ENCODE data around the gene DLGAP1. TPM values are rescaled to one million over a fixed set of nuclear protein-coding genes. Genes with fewer than 3 reads are reported as not detected.

The DLGAP1 gene
- total RNA-seq, 1 experiment from 2014 or later = 0.07 TPM

- ChIA-PET POLR2A (no interaction called here), CTCF (no interaction called here)
- intact Hi-C loops (cut with micrococcal nuclease; ENCODE audit: unreplicated experiment) = no loop called here
- Histone ChIP-seq H3K36me3 (ENCODE audit: control insufficient read depth, insufficient read depth, low read length) (no peaks in the 10 kb centered on the region), H3K27me3 (replicated peaks; ENCODE audit: control insufficient read depth, insufficient read depth, low read length) (no peaks in the 10 kb centered on the region), H3K4me3 (ENCODE audit: low read depth, low read length) (no peak overlapping the region), H3K9me3 (no peaks in the 10 kb centered on the region), H3K4me1 (peaks cover 11% of the 10 kb centered on the region)
- no peak for TF ChIP-seq CTCF (IDR thresholded peaks at IDR 0.05; ENCODE audit: insufficient read depth in 1 of 2, low read depth in 1 of 2, low read length in 1 of 2, severe bottlenecking in 1 of 2, unreplicated experiment in 1 of 2)
- no peak for DNase-seq
- no peak overlapping the region for H3K27ac Mint-ChIP-seq (ENCODE audit: unreplicated experiment)
- no peaks in the 10 kb centered on the region for H3K36me3 Mint-ChIP-seq (ENCODE audit: insufficient read depth, unreplicated experiment)
- H3K27me3 Mint-ChIP-seq (ENCODE audit: insufficient read depth, unreplicated experiment) = no peaks in the 10 kb centered on the region
- no peak overlapping the region for H3K4me3 Mint-ChIP-seq (ENCODE audit: unreplicated experiment)
- peaks cover 9% of the 10 kb centered on the region for H3K4me1 Mint-ChIP-seq (ENCODE audit: low read depth, unreplicated experiment)
- BruUV-seq (replicated peaks) = no TSS peak
- H3K9me3 Mint-ChIP-seq (ENCODE audit: unreplicated experiment) = no peaks in the 10 kb centered on the region
Observed at GRCh38 chr18:3529601-3530000, 925.5 kb downstream of the DLGAP1 start.

- no peaks in the 10 kb centered on the region for H3K27me3 Mint-ChIP-seq (ENCODE audit: insufficient read depth, unreplicated experiment)
- no peak overlapping the region for H3K4me3 Mint-ChIP-seq (ENCODE audit: unreplicated experiment)
- no peak for DNase-seq
- Histone ChIP-seq H3K4me3 (ENCODE audit: low read depth, low read length) (no peak overlapping the region), H3K27me3 (replicated peaks; ENCODE audit: control insufficient read depth, insufficient read depth, low read length) (no peaks in the 10 kb centered on the region), H3K9me3 (peaks cover under 1% of the 10 kb centered on the region; the same call in 1 of the 2 replicates), H3K4me1 (peaks cover 11% of the 10 kb centered on the region), H3K36me3 (ENCODE audit: control insufficient read depth, insufficient read depth, low read length) (no peaks in the 10 kb centered on the region)
- H3K4me1 Mint-ChIP-seq (ENCODE audit: low read depth, unreplicated experiment) = peaks cover 9% of the 10 kb centered on the region
- no TSS peak for BruUV-seq (replicated peaks)
- H3K27ac Mint-ChIP-seq (ENCODE audit: unreplicated experiment) = no peak overlapping the region
- POLR2A ChIA-PET = no interaction called here
- no peaks in the 10 kb centered on the region for H3K9me3 Mint-ChIP-seq (ENCODE audit: unreplicated experiment)
- CTCF ChIA-PET = no interaction called here
- no peaks in the 10 kb centered on the region for H3K36me3 Mint-ChIP-seq (ENCODE audit: insufficient read depth, unreplicated experiment)
- TF ChIP-seq CTCF (IDR thresholded peaks at IDR 0.05; ENCODE audit: insufficient read depth in 1 of 2, low read depth in 1 of 2, low read length in 1 of 2, severe bottlenecking in 1 of 2, unreplicated experiment in 1 of 2) = no peak
- intact Hi-C loops (cut with micrococcal nuclease; ENCODE audit: unreplicated experiment) = no loop called here
Observed at GRCh38 chr18:3529077-3529476, 926.0 kb downstream of the DLGAP1 start.

- H3K36me3 ChIP-seq (ENCODE audit: control insufficient read depth, insufficient read depth, low read length) = no peaks in the 10 kb centered on the region
- no peak overlapping the region for H3K4me3 Mint-ChIP-seq (ENCODE audit: unreplicated experiment)
- no peaks in the 10 kb centered on the region for H3K27me3 ChIP-seq (replicated peaks; ENCODE audit: control insufficient read depth, insufficient read depth, low read length)
- no TSS peak for BruUV-seq (replicated peaks)
- CTCF ChIA-PET = no interaction called here
- H3K9me3 Mint-ChIP-seq (ENCODE audit: unreplicated experiment) = no peaks in the 10 kb centered on the region
- H3K4me1 ChIP-seq = peaks cover 11% of the 10 kb centered on the region
- no peak for TF ChIP-seq CTCF (IDR thresholded peaks at IDR 0.05; ENCODE audit: insufficient read depth in 1 of 2, low read depth in 1 of 2, low read length in 1 of 2, severe bottlenecking in 1 of 2, unreplicated experiment in 1 of 2)
- H3K27me3 Mint-ChIP-seq (ENCODE audit: insufficient read depth, unreplicated experiment) = no peaks in the 10 kb centered on the region
- H3K36me3 Mint-ChIP-seq (ENCODE audit: insufficient read depth, unreplicated experiment) = no peaks in the 10 kb centered on the region
- no peak for DNase-seq
- H3K27ac Mint-ChIP-seq (ENCODE audit: unreplicated experiment) = no peak overlapping the region
- intact Hi-C loops (cut with micrococcal nuclease; ENCODE audit: unreplicated experiment) = no loop called here
- H3K9me3 ChIP-seq = peaks cover 5% of the 10 kb centered on the region; the same call in 1 of the 2 replicates
- peaks cover 9% of the 10 kb centered on the region for H3K4me1 Mint-ChIP-seq (ENCODE audit: low read depth, unreplicated experiment)
- no peak overlapping the region for H3K4me3 ChIP-seq (ENCODE audit: low read depth, low read length)
- POLR2A ChIA-PET = no interaction called here
Observed at GRCh38 chr18:3528231-3528630, 926.9 kb downstream of the DLGAP1 start.

Data from Caco-2 (cell line).